NT2/D1 (cell line): ENCODE data around the gene NBAS.

Source experiments
- SUZ12 ChIP-seq: IDR thresholded peaks from 2 replicates; pipeline ENCODE4 v1.6.1; 2011; ENCODE audit not compliant: insufficient read length, insufficient read depth; ENCODE audit errors: extremely low read depth
- YY1 ChIP-seq: IDR thresholded peaks from 2 replicates; pipeline ENCODE4 v1.6.1; 2011; ENCODE audit not compliant: insufficient read length, insufficient read depth
- ZNF274 ChIP-seq: IDR thresholded peaks from 2 replicates; pipeline ENCODE4 v1.6.1; 2011; ENCODE audit warnings: mild to moderate bottlenecking, low read depth, low read length

GRCh38 chr2:15415748-15416147, 145.4 kb downstream of the NBAS start:
- TF ChIP-seq YY1 (no peak), ZNF274 (no peak), SUZ12 (no peak)
